K562 treated with DMSO at 1 percent for 12 hours (cell line): Measurements from ENCODE around the gene NR4A1. TPM values are rescaled to one million over a fixed set of nuclear protein-coding genes. Genes with fewer than 3 reads are reported as not detected.

Source experiments
- total RNA-seq: library from RNA; unstranded; fragments of 300-600 nt; gene quantifications from 2 replicates; pipeline ENCODE4 v1.2.3, GENCODE V29; 2022; ENCODE audit not compliant: insufficient read depth

Gene NR4A1
- 2.6 and 4.7 TPM in 2 replicates for total RNA-seq

GRCh38 chr12:52050758-52051541, at the start of gene NR4A1:
NR4A1 (plus strand) TSS chr12:52051442; CDS start chr12:52054329, 2,887 bp downstream.

GRCh38 chr12:52006726-52007157, 44.5 kb upstream of the NR4A1 start, which contains the start of gene TAMALIN:
TAMALIN (plus strand) TSS chr12:52006946; CDS start chr12:52007020, 74 bp downstream.

GRCh38 chr12:52069327-52070184, 18.3 kb downstream of the NR4A1 start, which contains the start of gene ATG101:
ATG101 (plus strand) TSS chr12:52069978; CDS start chr12:52073651, 3,673 bp downstream.

GRCh38 chr12:52079576-52080402, 28.5 kb downstream of the NR4A1 start, which contains the start of gene SMIM41:
SMIM41 (plus strand) TSS chr12:52079704; CDS start chr12:52079780, 76 bp downstream.

Other genes with a start within 250 kb of the NR4A1 start
- gene FIGNL2, start 202.7 kb upstream of the NR4A1 start, total RNA-seq = not detected in 2 replicates
- gene ANKRD33, start 163.3 kb upstream of the NR4A1 start, total RNA-seq = 0.39 and 3.8 TPM in 2 replicates
- 3.6 and 12.0 TPM in 2 replicates for gene ACVRL1, start 143.9 kb upstream of the NR4A1 start, total RNA-seq
- 5.0 and 13.0 TPM in 2 replicates for gene ACVR1B, start 99.7 kb upstream of the NR4A1 start, total RNA-seq
- gene TAMALIN, start 44.5 kb upstream of the NR4A1 start, total RNA-seq = 7.3 and 8.0 TPM in 2 replicates
- gene ATG101, start 18.5 kb downstream of the NR4A1 start, total RNA-seq = 53.6 and 70.4 TPM in 2 replicates
- not detected in 2 replicates for gene SMIM41, start 28.3 kb downstream of the NR4A1 start, total RNA-seq
- gene KRT80, start 140.6 kb downstream of the NR4A1 start, total RNA-seq = not detected in 2 replicates
- not detected in 2 replicates for gene KRT7, start 181.8 kb downstream of the NR4A1 start, total RNA-seq
- gene KRT86, start 223.2 kb downstream of the NR4A1 start, total RNA-seq = not detected in 2 replicates
- 0.33 TPM in 1 of 2 replicates, not detected in the other for gene KRT81, start 240.1 kb downstream of the NR4A1 start, total RNA-seq